Left ventricle myocardium inferior (tissue), 1 donor: ENCODE results near the gene KCNC4. TPM values are rescaled to one million over a fixed set of nuclear protein-coding genes. Genes with fewer than 3 reads are reported as not detected.

ENCODE experiments used
- DNase-seq: peaks from one replicate; pipeline ENCODE4 v3.0.0-alpha.2; 2020
- H3K27ac ChIP-seq: fragments of 200-600 bp; replicated peaks from 2 replicates; pipeline ENCODE4 v1.8.0; 2021
- H3K27me3 ChIP-seq: fragments of 200-600 bp; 2 replicates; pipeline ENCODE4 v1.8.0; 2021; ENCODE audit warnings: low read depth
- H3K36me3 ChIP-seq: fragments of 200-600 bp; 2 replicates; pipeline ENCODE4 v1.8.0; 2021
- H3K4me1 ChIP-seq: fragments of 200-600 bp; 2 replicates; pipeline ENCODE4 v1.8.0; 2021
- H3K4me3 ChIP-seq: fragments of 200-600 bp; 2 replicates; pipeline ENCODE4 v1.8.0; 2021; ENCODE audit warnings: mild to moderate bottlenecking, moderate library complexity
- H3K9me3 ChIP-seq: fragments of 200-600 bp; replicated peaks from 2 replicates; pipeline ENCODE4 v1.8.0; 2021
- intact Hi-C: fragments of 100-400 bp; cut with micrococcal nuclease; formaldehyde crosslinking; loops from one replicate; pipeline ENCODE4 v1.11.0; 2022
- total RNA-seq: library from RNA; stranded (reverse); fragmentation: NEBNext Ultra II Directional; extraction: Animal tissue kit (Norgen Biotek cat#: 25700); gene quantifications from one replicate; pipeline ENCODE4 v1.2.1, GENCODE V29; 2021
- TF ChIP-seq, protein P1 (sequence below): fragments of 200-600 bp; IDR thresholded peaks from 2 replicates; pipeline ENCODE4 v1.8.0; 2021; ENCODE audit warnings: antibody characterized with exemption, mild to moderate bottlenecking, borderline replicate concordance
- donor health status: DM: no; HTN: yes; CAD: no; lungs with severe emphysema.

The KCNC4 gene
- total RNA-seq, 1 donor from 2014 or later = 6.1 TPM

DNA sequence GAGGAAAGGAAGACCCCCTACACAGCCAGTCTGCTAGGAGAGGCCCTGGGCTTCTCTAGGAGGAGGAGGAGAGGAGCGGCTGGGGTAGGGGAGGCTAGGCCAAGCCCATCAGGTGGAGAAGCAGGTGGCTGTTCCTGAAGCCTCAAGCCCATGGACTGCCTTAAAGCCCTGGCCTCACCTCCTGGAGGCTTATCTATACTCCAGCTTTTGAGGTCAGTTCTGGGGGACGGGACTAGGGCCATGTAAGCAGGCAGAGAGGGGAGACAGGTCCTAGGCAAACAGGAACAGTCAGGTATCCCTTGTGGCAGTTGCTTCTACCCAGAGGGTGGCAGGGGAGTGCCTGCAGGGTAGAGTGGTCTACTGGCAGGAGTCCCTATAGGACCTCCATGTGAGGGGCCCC lies 40.6 kb downstream of the KCNC4 start:
- no peak for DNase-seq
- TF ChIP-seq, protein P1, sequence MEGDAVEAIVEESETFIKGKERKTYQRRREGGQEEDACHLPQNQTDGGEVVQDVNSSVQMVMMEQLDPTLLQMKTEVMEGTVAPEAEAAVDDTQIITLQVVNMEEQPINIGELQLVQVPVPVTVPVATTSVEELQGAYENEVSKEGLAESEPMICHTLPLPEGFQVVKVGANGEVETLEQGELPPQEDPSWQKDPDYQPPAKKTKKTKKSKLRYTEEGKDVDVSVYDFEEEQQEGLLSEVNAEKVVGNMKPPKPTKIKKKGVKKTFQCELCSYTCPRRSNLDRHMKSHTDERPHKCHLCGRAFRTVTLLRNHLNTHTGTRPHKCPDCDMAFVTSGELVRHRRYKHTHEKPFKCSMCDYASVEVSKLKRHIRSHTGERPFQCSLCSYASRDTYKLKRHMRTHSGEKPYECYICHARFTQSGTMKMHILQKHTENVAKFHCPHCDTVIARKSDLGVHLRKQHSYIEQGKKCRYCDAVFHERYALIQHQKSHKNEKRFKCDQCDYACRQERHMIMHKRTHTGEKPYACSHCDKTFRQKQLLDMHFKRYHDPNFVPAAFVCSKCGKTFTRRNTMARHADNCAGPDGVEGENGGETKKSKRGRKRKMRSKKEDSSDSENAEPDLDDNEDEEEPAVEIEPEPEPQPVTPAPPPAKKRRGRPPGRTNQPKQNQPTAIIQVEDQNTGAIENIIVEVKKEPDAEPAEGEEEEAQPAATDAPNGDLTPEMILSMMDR = no peak
- intact Hi-C loops = no loop called here

DNA sequence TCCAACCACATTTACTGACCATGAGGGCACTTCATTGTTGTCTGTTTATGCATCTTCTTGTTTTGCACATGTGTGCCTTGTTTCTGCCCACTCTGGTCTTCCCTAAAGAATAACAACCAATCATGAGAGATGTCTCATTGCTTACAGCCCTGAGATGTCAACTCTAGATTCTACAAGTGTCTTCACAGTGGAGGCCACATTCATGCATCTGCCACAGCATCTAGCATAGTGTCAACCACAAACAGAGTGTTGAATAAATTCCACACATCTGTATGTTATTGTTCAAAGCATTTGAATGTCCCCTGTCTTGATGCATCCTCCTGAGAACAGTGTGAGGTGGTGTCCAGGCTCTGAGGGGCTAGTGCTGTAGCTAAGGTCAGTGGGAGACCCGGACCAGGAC lies 43.1 kb downstream of the KCNC4 start:
- Histone ChIP-seq H3K4me3 (no peak overlapping the region), H3K27me3 (no peaks in the 10 kb centered on the region), H3K4me1 (peaks cover 14% of the 10 kb centered on the region), H3K9me3 (no peaks in the 10 kb centered on the region), H3K36me3 (no peaks in the 10 kb centered on the region), H3K27ac (no peak overlapping the region)
- no peak for DNase-seq
- TF ChIP-seq, protein P1 = no peak
- intact Hi-C loops = no loop called here

More for the DNA sequence above, 40.6 kb downstream of the KCNC4 start:
- no peaks in the 10 kb centered on the region for H3K9me3 ChIP-seq
- no peak overlapping the region for H3K27ac ChIP-seq
- H3K4me1 ChIP-seq = peaks cover 10% of the 10 kb centered on the region
- no peaks in the 10 kb centered on the region for H3K36me3 ChIP-seq
- no peaks in the 10 kb centered on the region for H3K27me3 ChIP-seq
- no peak overlapping the region for H3K4me3 ChIP-seq

DNA sequence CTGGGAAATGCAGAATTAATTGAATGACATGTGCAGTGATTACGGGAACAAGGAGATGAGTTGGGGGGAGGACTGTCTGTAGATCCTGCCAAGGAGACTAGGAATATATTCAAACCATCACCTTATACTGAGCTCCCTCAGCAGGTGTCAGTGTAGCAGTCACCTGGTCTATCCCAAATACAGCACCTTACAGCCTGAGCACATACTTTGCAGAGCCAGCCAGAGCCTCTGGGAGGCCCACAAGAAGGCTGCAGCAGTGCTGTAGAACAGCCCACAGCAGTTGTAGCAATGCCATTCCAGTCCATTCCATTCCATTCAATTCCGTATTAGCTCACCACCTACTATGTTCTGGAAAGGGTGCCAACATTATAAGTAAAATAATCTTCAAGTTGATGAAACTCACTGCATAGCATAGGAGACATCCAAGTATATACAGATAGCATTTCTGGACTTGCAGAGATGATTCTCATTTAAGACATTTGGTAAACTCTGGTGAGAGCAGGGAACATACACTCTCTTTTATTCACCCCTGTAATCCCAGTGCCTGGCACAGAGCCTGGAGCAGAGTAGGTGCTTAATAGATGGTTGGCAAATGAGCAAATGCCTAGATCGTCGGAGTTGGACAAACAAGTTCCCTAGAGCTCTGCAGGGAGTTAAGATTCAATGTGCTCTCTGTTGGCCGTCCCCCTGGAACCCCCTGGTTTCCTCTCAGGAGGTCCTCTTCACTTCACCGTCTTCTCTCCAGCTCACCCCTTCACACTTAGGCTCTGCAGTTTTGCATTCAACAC lies 44.7 kb downstream of the KCNC4 start:
- Histone ChIP-seq H3K4me3 (no peak overlapping the region), H3K27ac (no peak overlapping the region), H3K4me1 (peaks cover 14% of the 10 kb centered on the region), H3K27me3 (no peaks in the 10 kb centered on the region), H3K9me3 (no peaks in the 10 kb centered on the region), H3K36me3 (no peaks in the 10 kb centered on the region)
- DNase-seq = no peak
- intact Hi-C loops = no loop called here
- TF ChIP-seq, protein P1 = no peak

DNA sequence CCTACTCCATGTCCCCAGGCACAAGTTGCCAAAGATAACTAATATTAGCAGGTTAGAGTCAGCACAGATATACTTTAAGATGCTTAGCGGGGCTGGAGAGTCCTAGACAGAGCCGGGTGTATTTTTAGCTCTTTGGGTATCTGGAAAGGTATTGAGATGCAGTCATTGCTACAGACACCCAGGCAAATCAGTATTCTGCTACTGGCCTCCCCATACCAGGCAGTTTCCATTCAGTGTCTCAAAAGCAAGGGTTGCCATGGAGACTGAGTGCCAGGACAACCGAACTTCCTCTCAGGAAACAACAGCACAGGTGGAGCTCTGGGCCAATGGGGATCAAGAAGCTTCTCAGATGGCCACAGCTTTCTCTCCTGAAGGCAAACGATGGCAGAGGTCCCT lies 45.3 kb downstream of the KCNC4 start:
- TF ChIP-seq, protein P1 = no peak
- DNase-seq = no peak
- Histone ChIP-seq H3K4me1 (peaks cover 14% of the 10 kb centered on the region), H3K27ac (no peak overlapping the region), H3K27me3 (no peaks in the 10 kb centered on the region), H3K9me3 (no peaks in the 10 kb centered on the region), H3K36me3 (no peaks in the 10 kb centered on the region), H3K4me3 (no peak overlapping the region)
- intact Hi-C loops = no loop called here

DNA sequence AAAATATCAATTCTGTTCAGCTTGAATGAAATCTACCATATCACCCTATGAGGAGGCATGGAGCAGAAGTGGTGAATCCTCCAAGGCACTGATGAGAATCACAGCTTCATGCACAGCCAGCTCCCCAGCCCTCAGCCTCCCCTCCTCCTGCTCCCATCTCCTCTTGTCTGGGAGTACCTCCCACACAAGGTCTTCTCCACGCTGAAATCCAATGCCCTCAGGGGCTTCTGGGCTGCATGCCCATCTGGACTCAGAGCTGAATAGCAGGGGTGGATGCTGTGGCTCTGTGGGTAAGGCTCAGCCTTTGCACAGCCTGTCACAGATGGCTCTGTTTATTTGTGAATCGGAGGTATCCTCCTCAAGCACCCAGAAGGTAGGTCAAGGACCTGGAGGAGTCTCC lies 48.6 kb downstream of the KCNC4 start:
- intact Hi-C loops = no loop called here
- no peak overlapping the region for H3K27ac ChIP-seq

More for the DNA sequence above, 48.6 kb downstream of the KCNC4 start:
- Histone ChIP-seq H3K4me3 (no peak overlapping the region), H3K36me3 (no peaks in the 10 kb centered on the region), H3K4me1 (peaks cover 25% of the 10 kb centered on the region), H3K9me3 (no peaks in the 10 kb centered on the region), H3K27me3 (no peaks in the 10 kb centered on the region)
- TF ChIP-seq, protein P1 = no peak
- no peak for DNase-seq
